Measurements from ENCODE around the gene KCTD5.

Gene KCTD5

DNA sequence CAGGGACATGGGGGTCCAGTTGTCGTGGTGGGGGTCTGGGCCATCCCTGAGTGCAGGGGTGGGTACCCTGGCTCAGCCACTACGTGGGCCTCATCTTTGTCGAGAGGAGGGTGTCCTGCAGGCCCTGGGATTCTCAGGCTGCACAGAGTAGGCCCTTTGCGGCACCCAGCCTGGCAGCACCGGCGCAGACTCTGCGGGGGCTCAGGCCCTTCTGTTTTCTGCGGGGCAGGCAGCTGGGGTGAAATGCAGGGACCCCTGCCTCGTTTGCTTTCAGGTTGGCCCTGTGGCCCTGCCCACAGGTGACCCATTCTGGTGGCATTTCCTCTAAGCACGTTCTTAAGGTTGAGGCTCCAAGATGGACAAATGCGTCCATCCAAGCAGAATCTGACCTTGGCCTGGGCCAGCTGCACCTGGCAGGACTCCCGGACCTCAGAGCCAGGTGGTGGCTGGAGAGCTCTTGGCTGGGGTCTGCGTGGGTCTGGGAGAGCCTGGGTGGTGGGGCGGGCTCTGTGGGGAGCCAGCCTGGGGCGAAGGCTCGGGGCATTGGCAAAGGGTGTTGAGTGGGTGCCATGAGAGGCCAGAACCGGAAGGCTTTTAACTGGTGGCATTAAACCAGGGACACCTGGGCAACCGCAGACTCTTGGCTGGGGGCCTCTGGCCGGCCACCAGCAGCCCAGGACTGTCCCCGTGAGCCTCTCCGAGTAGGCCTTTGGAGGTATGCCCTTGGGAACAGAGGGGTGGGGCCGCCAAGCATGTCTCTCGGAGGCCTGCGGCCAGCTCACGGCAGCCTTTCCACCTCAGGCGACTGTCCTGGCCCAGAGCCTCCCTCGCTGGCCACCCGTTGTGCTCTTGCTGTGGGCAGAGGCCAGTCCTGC lies 20.8 kb downstream of the KCTD5 start (continued):
- no peak for TF ChIP-seq ZBTB49 (tag by site-specific recombination; IDR thresholded peaks at IDR 0.05; ENCODE audit: low read depth)
- no peak for TF ChIP-seq ZNF2 (tag by site-specific recombination; IDR thresholded peaks at IDR 0.05)
- TF ChIP-seq GLI2 (tag by site-specific recombination; IDR thresholded peaks at IDR 0.05; ENCODE audit: borderline replicate concordance, low read depth), result no peak

DNA sequence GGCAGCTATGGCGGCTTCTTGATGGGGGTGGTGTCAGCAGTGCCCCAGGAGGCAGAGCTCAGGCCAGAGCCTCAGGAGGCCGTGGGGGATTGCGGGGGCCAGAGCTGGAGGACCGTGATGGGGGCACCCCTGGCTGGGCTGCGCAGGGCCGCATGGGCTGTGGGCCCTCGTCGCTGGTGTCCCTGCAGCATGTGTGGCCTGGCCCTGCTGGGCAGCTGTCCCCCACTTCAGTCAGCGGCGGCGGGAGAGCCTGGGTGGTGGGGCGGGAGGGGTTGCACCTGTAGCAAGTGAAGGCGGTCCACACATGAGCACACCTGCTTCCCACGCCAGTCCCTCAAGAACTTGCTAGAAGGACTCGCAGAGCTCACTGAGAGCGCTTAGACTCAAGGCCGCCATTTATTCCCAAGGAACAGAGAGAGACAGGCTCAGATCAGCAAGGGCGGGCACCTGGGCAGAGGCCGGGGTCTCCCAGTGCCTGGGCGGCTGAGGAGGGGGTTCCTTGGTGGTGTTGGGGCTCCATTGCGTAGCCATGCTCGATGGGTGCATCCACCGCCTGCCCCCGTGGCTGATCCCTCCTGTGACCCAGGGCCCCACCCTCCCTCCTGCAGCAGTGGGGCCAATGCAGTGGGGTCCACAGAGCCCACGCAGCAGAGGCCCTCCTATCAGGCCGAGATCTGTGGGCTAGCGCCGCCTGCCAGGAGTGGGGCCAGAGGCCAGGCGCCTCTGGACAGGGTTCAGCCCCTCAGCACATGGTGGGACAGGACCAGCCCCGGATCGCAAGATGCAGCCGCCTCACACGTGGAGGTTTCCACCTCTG lies 22.1 kb downstream of the KCTD5 start:
- Histone ChIP-seq H3K36me3 (ENCODE audit: control insufficient read depth in 2 of 2, insufficient read depth in 1 of 2, low read length in 2 of 2) (peaks cover 0 to 87% of the 10 kb centered on the region in 2 experiments; a peak in 1 of 3 replicates), H3K4me3 (ENCODE audit: low read depth, low read length) (no peak overlapping the region), H3K9me3 (ENCODE audit: control insufficient read depth, insufficient read depth, low read depth, low read length) (no peaks in the 10 kb centered on the region), H3K27ac (ENCODE audit: extremely low read depth, low read depth, low read length) (no peak overlapping the region), H3K4me1 (ENCODE audit: control insufficient read depth, insufficient read depth, low read length) (no peaks in the 10 kb centered on the region)
- CTCF ChIA-PET, result interaction anchor here (1.3 kb wide), 1 partner anchor 14 kb away, joined by 3 read pairs; no protein-coding TSS in a partner anchor
- TF ChIP-seq ZNF121 (tag by site-specific recombination; IDR thresholded peaks at IDR 0.05), result no peak
- no peak for TF ChIP-seq ZNF585B (tag by site-specific recombination; IDR thresholded peaks at IDR 0.05)
- TF ChIP-seq, protein P1, sequence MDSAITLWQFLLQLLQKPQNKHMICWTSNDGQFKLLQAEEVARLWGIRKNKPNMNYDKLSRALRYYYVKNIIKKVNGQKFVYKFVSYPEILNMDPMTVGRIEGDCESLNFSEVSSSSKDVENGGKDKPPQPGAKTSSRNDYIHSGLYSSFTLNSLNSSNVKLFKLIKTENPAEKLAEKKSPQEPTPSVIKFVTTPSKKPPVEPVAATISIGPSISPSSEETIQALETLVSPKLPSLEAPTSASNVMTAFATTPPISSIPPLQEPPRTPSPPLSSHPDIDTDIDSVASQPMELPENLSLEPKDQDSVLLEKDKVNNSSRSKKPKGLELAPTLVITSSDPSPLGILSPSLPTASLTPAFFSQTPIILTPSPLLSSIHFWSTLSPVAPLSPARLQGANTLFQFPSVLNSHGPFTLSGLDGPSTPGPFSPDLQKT (IDR thresholded peaks at IDR 0.05; ENCODE audit: borderline replicate concordance, low read depth, low read length), result no peak
- TF ChIP-seq ZNF223 (tag by site-specific recombination; IDR thresholded peaks at IDR 0.05), result no peak
- POLR2A ChIA-PET, result no interaction called here

GRCh38 chr16:2704983-2705275 lies 22.6 kb downstream of the KCTD5 start:
- TF ChIP-seq ZNF2 (tag by site-specific recombination; IDR thresholded peaks at IDR 0.05) (no peak), ZNF157 (tag by site-specific recombination; IDR thresholded peaks at IDR 0.05) (no peak), ZNF37A (tag by site-specific recombination; IDR thresholded peaks at IDR 0.05) (no peak), ZNF473 (tag by site-specific recombination; IDR thresholded peaks at IDR 0.05) (no peak), ZNF843 (tag by site-specific recombination; IDR thresholded peaks at IDR 0.05) (no peak)
- TF ChIP-seq, protein P2, sequence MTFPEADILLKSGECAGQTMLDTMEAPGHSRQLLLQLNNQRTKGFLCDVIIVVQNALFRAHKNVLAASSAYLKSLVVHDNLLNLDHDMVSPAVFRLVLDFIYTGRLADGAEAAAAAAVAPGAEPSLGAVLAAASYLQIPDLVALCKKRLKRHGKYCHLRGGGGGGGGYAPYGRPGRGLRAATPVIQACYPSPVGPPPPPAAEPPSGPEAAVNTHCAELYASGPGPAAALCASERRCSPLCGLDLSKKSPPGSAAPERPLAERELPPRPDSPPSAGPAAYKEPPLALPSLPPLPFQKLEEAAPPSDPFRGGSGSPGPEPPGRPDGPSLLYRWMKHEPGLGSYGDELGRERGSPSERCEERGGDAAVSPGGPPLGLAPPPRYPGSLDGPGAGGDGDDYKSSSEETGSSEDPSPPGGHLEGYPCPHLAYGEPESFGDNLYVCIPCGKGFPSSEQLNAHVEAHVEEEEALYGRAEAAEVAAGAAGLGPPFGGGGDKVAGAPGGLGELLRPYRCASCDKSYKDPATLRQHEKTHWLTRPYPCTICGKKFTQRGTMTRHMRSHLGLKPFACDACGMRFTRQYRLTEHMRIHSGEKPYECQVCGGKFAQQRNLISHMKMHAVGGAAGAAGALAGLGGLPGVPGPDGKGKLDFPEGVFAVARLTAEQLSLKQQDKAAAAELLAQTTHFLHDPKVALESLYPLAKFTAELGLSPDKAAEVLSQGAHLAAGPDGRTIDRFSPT (tag by site-specific recombination; IDR thresholded peaks at IDR 0.05), result no peak
- no peak overlapping the region for H3K4me3 ChIP-seq (ENCODE audit: low read depth, low read length)
- H3K27ac ChIP-seq (ENCODE audit: extremely low read depth, low read depth, low read length), result no peak overlapping the region
- no peaks in the 10 kb centered on the region for H3K4me1 ChIP-seq (ENCODE audit: control insufficient read depth, insufficient read depth, low read length)
- no peaks in the 10 kb centered on the region for H3K9me3 ChIP-seq (ENCODE audit: control insufficient read depth, insufficient read depth, low read depth, low read length)
- ChIA-PET CTCF (no interaction called here), POLR2A (no interaction called here)
- H3K36me3 ChIP-seq (ENCODE audit: control insufficient read depth in 2 of 2, insufficient read depth in 1 of 2, low read length in 2 of 2), result peaks cover 0 to 87% of the 10 kb centered on the region in 2 experiments; a peak in 1 of 3 replicates
